NT2/D1 (cell line): ENCODE data around the gene EHF.

Experiments
- YY1 ChIP-seq: IDR thresholded peaks from 2 replicates; pipeline ENCODE4 v1.6.1; 2011; ENCODE audit not compliant: insufficient read length, insufficient read depth
- ZNF274 ChIP-seq: IDR thresholded peaks from 2 replicates; pipeline ENCODE4 v1.6.1; 2011; ENCODE audit warnings: mild to moderate bottlenecking, low read depth, low read length

DNA sequence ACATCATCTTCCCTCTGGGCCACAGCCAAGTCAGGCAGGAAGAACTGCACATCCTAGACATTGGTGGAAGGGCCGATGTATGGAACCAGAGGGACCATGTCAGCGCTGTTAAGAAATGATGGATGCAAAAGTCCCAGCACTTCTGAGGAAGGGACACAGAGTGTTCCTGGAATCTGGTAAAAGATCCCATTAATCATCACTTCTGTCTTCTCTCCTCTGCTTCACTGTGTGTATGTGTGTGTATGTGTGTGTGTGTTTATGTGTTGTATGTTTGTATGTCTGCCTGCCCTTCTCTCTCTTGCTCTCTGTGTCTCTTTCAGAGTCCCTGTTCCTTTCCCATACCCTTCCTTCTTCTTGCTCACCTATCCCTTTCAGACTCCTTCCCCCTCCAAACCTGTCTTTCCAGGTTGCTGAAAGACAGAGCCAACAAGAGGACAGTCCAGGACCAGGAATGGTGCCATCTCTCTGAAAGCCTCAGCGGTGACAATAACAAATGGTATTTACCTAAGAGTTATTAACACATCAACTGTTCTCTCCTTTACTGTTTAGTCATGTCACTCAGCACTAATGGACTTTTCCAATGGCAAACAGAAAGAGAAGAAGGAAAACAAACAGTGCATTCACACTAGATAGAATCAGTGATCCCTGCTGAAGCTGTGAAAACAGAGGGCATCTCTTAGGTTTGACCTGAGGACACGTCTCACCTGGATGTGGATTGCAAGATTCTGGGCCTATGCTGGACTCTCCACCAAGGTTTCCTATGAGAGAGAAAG is 47.1 kb downstream of the EHF start:
- TF ChIP-seq ZNF274, result no peak
- TF ChIP-seq YY1, result no peak
